ENCODE data around the gene NUP210.

- TF ChIP-seq TCF7 (IDR thresholded peaks at IDR 0.05; ENCODE audit: low read depth) (no peak), HNRNPK (IDR thresholded peaks at IDR 0.05; ENCODE audit: low read depth, low read length, poor library complexity, severe bottlenecking) (no peak), POLR2AphosphoS5 (IDR thresholded peaks at IDR 0.05; ENCODE audit: low read depth, low read length) (no peak)
Observed at GRCh38 chr3:13347390-13347950, 72.7 kb downstream of the NUP210 start.

Measured in HepG2 (cell line).